H1 (cell line): ENCODE measurements around the gene DMWD. TPM values are rescaled to one million over a fixed set of nuclear protein-coding genes. Genes with fewer than 3 reads are reported as not detected.

Source experiments
- CTCF ChIA-PET: fragments of 300-600 bp; sonication (Branson Sonifier 250); formaldehyde crosslinking; loops from one replicate; lab custom pipeline; 2021; ENCODE audit not compliant: partially characterized antibody; lab: Charles Lee
- POLR2A ChIA-PET: fragments of 300-600 bp; sonication (Branson Sonifier 250); formaldehyde crosslinking; loops from one replicate; lab custom pipeline; 2021; ENCODE audit warnings: inconsistent platforms; ENCODE audit not compliant: partially characterized antibody; lab: Charles Lee
- DNase-seq, 2 experiments: peaks; one replicate each; pipeline versions ENCODE4 v3.0.0 to v3.0.0-alpha.2; 2010 to 2022; ENCODE audit warnings: low spot score in 2 of 2, low read depth in 1 of 2, mixed read lengths in 1 of 2
- FAIRE-seq: peaks from 2 replicates; lab custom pipeline; 2011; peaks lifted over from hg19 to GRCh38; lab: Jason Lieb, UNC
- H2AFZ ChIP-seq: 2 replicates; pipeline ENCODE4 v1.8.1; 2012; ENCODE audit warnings: low read length, inconsistent platforms
- H2AK5ac ChIP-seq: 2 replicates; pipeline ENCODE4 v1.6.1; 2013; ENCODE audit warnings: low read depth, low read length
- H2BK120ac ChIP-seq: replicated peaks from 2 replicates; pipeline ENCODE3; 2013; ENCODE audit warnings: low read depth, low read length, inconsistent platforms
- H2BK12ac ChIP-seq: 2 replicates; pipeline ENCODE4 v1.6.1; 2013; ENCODE audit warnings: low read depth, low read length
- H2BK15ac ChIP-seq: 2 replicates; pipeline ENCODE4 v1.6.1; 2013; ENCODE audit warnings: low read length
- H2BK20ac ChIP-seq: 2 replicates; pipeline ENCODE4 v1.6.1; 2013; ENCODE audit warnings: low read length
- H2BK5ac ChIP-seq: 2 replicates; pipeline ENCODE4 v1.6.1; 2013; ENCODE audit warnings: low read depth, low read length
- H3K14ac ChIP-seq: 2 replicates; pipeline ENCODE4 v1.6.1; 2013; ENCODE audit warnings: inconsistent platforms; ENCODE audit not compliant: insufficient read length
- H3K18ac ChIP-seq: 2 replicates; pipeline ENCODE4 v1.6.1; 2013; ENCODE audit warnings: low read length; ENCODE audit errors: extremely low read depth
- H3K23ac ChIP-seq: 2 replicates; pipeline ENCODE4 v1.6.1; 2013; ENCODE audit warnings: inconsistent platforms; ENCODE audit not compliant: insufficient read length
- H3K23me2 ChIP-seq: 2 replicates; pipeline ENCODE4 v1.6.1; 2013; ENCODE audit warnings: low read depth, low read length
- H3K27ac ChIP-seq: 2 replicates; pipeline ENCODE4 v1.6.1; 2011; ENCODE audit warnings: low read depth, low read length, inconsistent platforms
- H3K27me3 ChIP-seq, 4 experiments: replicated peaks in 1 of 4; 1 replicate in 1 of 4; 2 replicates in 3 of 4; pipeline versions ENCODE4 v1.6.1 to v1.8.1; 2011 to 2013; ENCODE audit warnings: low read length in 3 of 4, mild to moderate bottlenecking in 3 of 4, inconsistent platforms in 2 of 4, mixed read lengths in 2 of 4, moderate library complexity in 1 of 4; ENCODE audit not compliant: control insufficient read depth in 3 of 4, insufficient read depth in 3 of 4; ENCODE audit errors: extremely low read depth in 1 of 4
- H3K36me3 ChIP-seq, 4 experiments: 2 replicates each; pipeline versions ENCODE4 v1.6.1 to v1.8.1; 2011 to 2013; ENCODE audit warnings: mild to moderate bottlenecking in 4 of 4, low read length in 3 of 4, moderate library complexity in 2 of 4, control low read depth in 1 of 4, inconsistent platforms in 1 of 4; ENCODE audit not compliant: insufficient read depth in 4 of 4, control insufficient read depth in 2 of 4
- H3K4ac ChIP-seq: replicated peaks from 2 replicates; pipeline ENCODE3; 2013; ENCODE audit warnings: low read length, low read depth, mixed read lengths, inconsistent platforms; ENCODE audit not compliant: insufficient read length
- H3K4me1 ChIP-seq, 4 experiments: replicated peaks in 1 of 4; 1 replicate in 1 of 4; 2 replicates in 3 of 4; pipeline versions ENCODE4 v1.6.1 to v1.8.1; 2011 to 2013; ENCODE audit warnings: low read length in 3 of 4, inconsistent platforms in 2 of 4, mixed read lengths in 1 of 4; ENCODE audit not compliant: insufficient read depth in 4 of 4, control insufficient read depth in 3 of 4
- H3K4me2 ChIP-seq, 2 experiments: 2 replicates each; pipeline versions ENCODE4 v1.6.1 to v1.8.1; 2011 to 2013; ENCODE audit warnings: low read depth in 2 of 2, low read length in 2 of 2, control low read depth in 1 of 2, inconsistent platforms in 1 of 2, mild to moderate bottlenecking in 1 of 2; ENCODE audit not compliant: insufficient read depth in 1 of 2
- H3K4me3 ChIP-seq, 4 experiments: fragments of 200-600, 300-600 bp in 1 of 4; sonication (generic), shearing (Covaris generic), sonication (Bioruptor Twin) in 1 of 4; 2 replicates each; pipeline versions ENCODE4 v1.5.1 to v1.8.1; 2011 to 2016; ENCODE audit warnings: low read length in 4 of 4, low read depth in 3 of 4, control low read depth in 2 of 4, inconsistent platforms in 2 of 4, mild to moderate bottlenecking in 2 of 4, mixed read lengths in 1 of 4, moderate library complexity in 1 of 4; ENCODE audit not compliant: insufficient read depth in 2 of 4; ENCODE audit errors: extremely low read depth in 1 of 4
- H3K56ac ChIP-seq: replicated peaks from 2 replicates; pipeline ENCODE3; 2013; ENCODE audit warnings: low read depth, mild to moderate bottlenecking, mixed read lengths, low read length, inconsistent platforms; ENCODE audit not compliant: insufficient read length
- H3K79me1 ChIP-seq: 2 replicates; pipeline ENCODE4 v1.6.1; 2013; ENCODE audit warnings: low read depth, low read length, control low read depth
- H3K79me2 ChIP-seq, 2 experiments: 2 replicates each; pipeline versions ENCODE4 v1.6.1 to v1.8.1; 2012 to 2013; ENCODE audit warnings: low read length in 2 of 2, mild to moderate bottlenecking in 2 of 2, inconsistent platforms in 1 of 2; ENCODE audit not compliant: insufficient read depth in 2 of 2, control insufficient read depth in 1 of 2
- H3K9ac ChIP-seq, 4 experiments: replicated peaks in 1 of 4; 1 replicate in 1 of 4; 2 replicates in 3 of 4; pipeline versions ENCODE4 v1.6.1 to v1.8.1; 2011 to 2013; ENCODE audit warnings: low read depth in 3 of 4, low read length in 3 of 4, control low read depth in 2 of 4, mild to moderate bottlenecking in 2 of 4, moderate library complexity in 2 of 4, inconsistent platforms in 1 of 4; ENCODE audit errors: extremely low read depth in 1 of 4
- H3K9me3 ChIP-seq, 2 experiments: 2 replicates each; pipeline versions ENCODE4 v1.6.1 to v1.8.1; 2012 to 2013; ENCODE audit warnings: mild to moderate bottlenecking in 2 of 2, moderate library complexity in 2 of 2, control low read depth in 1 of 2, inconsistent platforms in 1 of 2, low read depth in 1 of 2, low read length in 1 of 2, mixed read lengths in 1 of 2; ENCODE audit not compliant: insufficient read depth in 2 of 2
- H4K20me1 ChIP-seq, 2 experiments: replicated peaks in 1 of 2; 2 replicates each; pipeline versions ENCODE3 to v1.8.1; 2011 to 2013; ENCODE audit warnings: inconsistent platforms in 2 of 2, low read length in 2 of 2, mild to moderate bottlenecking in 1 of 2; ENCODE audit not compliant: insufficient read depth in 2 of 2, control insufficient read depth in 1 of 2
- H4K5ac ChIP-seq: 2 replicates; pipeline ENCODE4 v1.6.1; 2013; ENCODE audit warnings: low read length, low read depth, mixed read lengths, inconsistent platforms; ENCODE audit not compliant: insufficient read length
- H4K8ac ChIP-seq: 2 replicates; pipeline ENCODE4 v1.8.0; 2013; ENCODE audit warnings: mild to moderate bottlenecking, moderate library complexity, low read length, inconsistent platforms; ENCODE audit not compliant: insufficient read depth; ENCODE audit errors: extremely low read depth
- H4K91ac ChIP-seq: replicated peaks from 2 replicates; pipeline ENCODE3; 2013; ENCODE audit warnings: low read length, mixed read lengths, inconsistent platforms; ENCODE audit not compliant: insufficient read length
- ASH2L ChIP-seq: fragments of 200-600, 300-600 bp; sonication (generic); IDR thresholded peaks from one replicate; pipeline ENCODE4 v1.7.1; 2017; ENCODE audit warnings: low read length
- ATF2 ChIP-seq: IDR thresholded peaks from 2 replicates; pipeline ENCODE4 v1.6.1; 2012; ENCODE audit warnings: low read length, inconsistent platforms
- JUN ChIP-seq: IDR thresholded peaks from 2 replicates; pipeline ENCODE4 v1.6.1; 2011; ENCODE audit warnings: low read depth, mild to moderate bottlenecking, improper control_type of control experiment, low read length
- RAD21 ChIP-seq, 2 experiments: IDR thresholded peaks in 1 of 2; conservative IDR thresholded peaks in 1 of 2; 2 replicates each; pipeline ENCODE4 v1.6.1; 2011; ENCODE audit warnings: low read depth in 2 of 2, low read length in 2 of 2, improper control_type of control experiment in 1 of 2, inconsistent platforms in 1 of 2, mild to moderate bottlenecking in 1 of 2, moderate library complexity in 1 of 2
- TEAD4 ChIP-seq: IDR thresholded peaks from 2 replicates; pipeline ENCODE4 v1.6.1; 2012; ENCODE audit warnings: low read depth, low read length, inconsistent platforms, mixed read lengths
- WGBS, 2 experiments: shearing (Covaris generic) in 1 of 2; methylation state at CpG; one replicate each; pipeline versions ENCODE4 v1.1.6 to v1.1.7; 2013 to 2015; ENCODE audit warnings: low lambda C conversion rate in 2 of 2, mixed read lengths in 2 of 2, inconsistent platforms in 1 of 2, low coverage in 1 of 2, missing lambda C conversion rate in 1 of 2; ENCODE audit not compliant: insufficient replicate concordance in 2 of 2, insufficient coverage in 1 of 2, insufficient read length in 1 of 2; ENCODE audit errors: extremely low coverage in 1 of 2, missing lambda C conversion rate in 1 of 2; 5-methylcytosine and 5-hydroxymethylcytosine counted together
- polyA plus RNA-seq, 7 experiments: library from polyadenylated mRNA; depleted of rRNA in 3 of 7; stranded (reverse) in 5 of 7; unstranded in 2 of 7; fragments of >200 nt in 5 of 7; fragments of 200-250 nt in 2 of 7; gene quantifications; 1 replicate in 5 of 7; 2 replicates in 1 of 7; 4 replicates in 1 of 7; pipeline versions ENCODE4 v1.2.1 to v1.2.3, GENCODE V29; 2011 to 2013; ENCODE audit warnings: missing spikeins in 2 of 7, mixed read lengths in 2 of 7
- total RNA-seq: library from RNA; stranded (reverse); fragmentation: NEBNext Ultra II Directional; extraction: Animal tissue kit (Norgen Biotek cat#: 25700); gene quantifications from 2 replicates; pipeline ENCODE4 v1.2.1, GENCODE V29; 2021

DMWD gene
- total and polyA plus RNA-seq, 2 of the 8 experiments (the other 6 are each of a cell fraction or from before 2014, with no cell fraction given), result 13.6 to 41.0 TPM

DNA sequence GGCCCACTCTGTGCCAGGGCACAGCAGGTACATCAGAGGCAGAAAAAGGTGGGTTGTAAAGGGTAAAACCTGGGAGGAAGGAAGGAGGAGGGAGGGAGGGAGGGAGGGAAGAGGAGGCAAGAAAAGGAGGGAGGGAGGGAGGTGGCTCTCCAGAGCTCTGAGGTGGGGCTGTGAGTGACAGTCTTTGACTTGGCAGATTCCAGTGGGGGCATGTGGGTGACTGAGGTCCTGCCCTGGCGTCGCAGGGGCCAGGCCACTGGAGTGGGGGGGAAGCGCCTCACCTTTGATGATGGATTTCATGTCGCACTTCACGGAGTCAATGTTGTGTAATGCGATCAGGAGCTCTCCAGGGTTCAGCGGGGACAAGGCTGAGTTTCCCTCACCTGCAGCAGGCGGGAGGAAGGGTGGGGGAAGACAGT lies 28.5 kb upstream of the DMWD start:
- no peak overlapping the region for H2BK5ac ChIP-seq
- no peak overlapping the region for H2BK15ac ChIP-seq
- no peak for TF ChIP-seq RAD21 (IDR thresholded peaks at IDR 0.05 in 1 of 2, conservative IDR thresholded peaks at IDR 0.05 in 1 of 2; ENCODE audit: low read depth in 2 of 2, low read length in 2 of 2)
- no peak for TF ChIP-seq TEAD4
- no peak for TF ChIP-seq ATF2
- TF ChIP-seq JUN, result no peak
- no peak for TF ChIP-seq ASH2L
- TF ChIP-seq, all 59 proteins: peak for 0
- Histone ChIP-seq H4K8ac (no peak overlapping the region), H3K9me3 (no peaks in the 10 kb centered on the region), H2AK5ac (no peak overlapping the region), H4K5ac (no peak overlapping the region), H3K79me1 (no peaks in the 10 kb centered on the region; the same call in 1 of the 2 replicates), H2BK12ac (no peak overlapping the region), H3K14ac (no peak overlapping the region), H3K4ac (no peak overlapping the region), H3K23ac (no peak overlapping the region), H3K18ac (peak overlapping the region; percentile 13; the same call in 1 of the 2 replicates), H2BK20ac (no peak overlapping the region), H3K23me2 (peaks cover 8% of the 10 kb centered on the region), H3K27ac (peak overlapping the region; percentile 24; the same call in 1 of the 2 replicates), H3K9ac (no peak overlapping the region), H3K56ac (no peak overlapping the region), H2BK120ac (no peak overlapping the region), H3K4me1 (peaks cover 0 to 17% (median 15%) of the 10 kb centered on the region in 4 experiments; a peak in 6 of 7 replicates), H3K36me3 (peaks cover 15 to 44% (median 34%) of the 10 kb centered on the region in 4 experiments), H3K79me2 (no peaks in the 10 kb centered on the region), H4K91ac (no peak overlapping the region), H3K27me3 (no peaks in the 10 kb centered on the region), H4K20me1 (peaks cover 2 to 11% of the 10 kb centered on the region in 2 experiments), H3K4me3 (no peak overlapping the region), H2AFZ (no peak overlapping the region), H3K4me2 (no peak overlapping the region)
- DNase-seq, result no peak
- FAIRE-seq, result no peak
- POLR2A ChIA-PET, result interaction anchor here (0.9 to 12.6 kb wide), 7 partner anchors 8 to 50 kb away, joined by 3 to 175 read pairs (median 5); partner anchors contain the start of genes DMPK, FOXA3 and SIX5
- 90% methylated on average over 8 of the region's 8 CpGs; no CpG with 5 or more reads in 1 of the 2 experiments for WGBS, 2 experiments
- CTCF ChIA-PET, result interaction anchor here (1.1 to 2.4 kb wide), 4 partner anchors 28 to 62 kb away, joined by 3 to 9 read pairs (median 5); no protein-coding TSS in a partner anchor
